ENCODE measurements around the gene PAK6. TPM values are rescaled to one million over a fixed set of nuclear protein-coding genes. Genes with fewer than 3 reads are reported as not detected.
A peak's percentile ranks its signal among the peaks of the same experiment; 100 is the strongest.

The PAK6 gene
- total RNA-seq, 4 donors from 2014 or later: 2.3 to 5.0 (median 3.3) TPM; not detected in 1

DNA sequence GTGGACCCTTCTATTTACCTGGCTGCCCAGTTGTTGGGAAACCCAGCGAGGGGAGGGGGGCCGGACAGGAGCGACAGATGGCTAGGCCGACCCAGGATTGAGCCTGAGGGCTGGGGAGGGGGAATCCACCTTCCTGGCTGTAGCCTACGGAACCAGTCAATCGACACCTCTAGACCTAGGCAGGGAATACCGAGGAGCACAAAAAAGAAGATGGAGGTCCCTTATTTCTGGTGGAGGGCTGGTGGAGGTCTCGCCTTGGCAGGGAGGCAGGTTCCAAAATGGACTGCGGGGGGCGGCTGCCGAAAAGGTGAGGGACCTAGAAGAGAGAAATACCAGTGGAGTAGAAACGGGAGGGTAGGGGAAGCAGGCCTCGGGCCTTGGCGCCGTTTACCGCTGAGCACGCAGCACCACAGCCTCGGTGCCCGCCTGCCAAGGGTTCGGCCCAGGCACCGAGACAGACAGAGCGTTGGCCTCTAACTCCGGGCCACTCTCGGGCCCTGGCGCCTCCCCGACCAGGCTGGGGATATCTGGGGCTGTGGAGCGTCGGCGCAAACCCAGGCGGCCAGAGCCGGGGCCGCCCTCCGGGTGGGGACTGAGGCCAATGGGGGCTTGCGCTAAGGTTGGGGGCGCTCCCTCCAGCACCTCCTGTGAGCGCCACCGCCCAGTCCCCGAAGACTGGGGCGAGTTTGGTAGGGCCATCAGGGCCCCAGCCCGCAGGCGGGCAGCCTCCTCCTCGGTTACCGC lies 42.4 kb downstream of the PAK6 start:
- Histone ChIP-seq H3K36me3 (no peaks in the 10 kb centered on the region), H3K27me3 (peaks cover 19 to 32% of the 10 kb centered on the region in 2 donors), H3K4me3 (no peak overlapping the region), H3K27ac (no peak overlapping the region), H3K9me3 (no peaks in the 10 kb centered on the region), H3K4me1 (peaks cover 0 to 21% of the 10 kb centered on the region in 2 donors)
- intact Hi-C loops (cut with DNase I; ENCODE audit: low total_unique reads): loop anchor here (10.0 kb wide), 1 partner anchor 64 kb away; the partner anchor contains the start of gene CCDC9B
- TF ChIP-seq, protein P1, sequence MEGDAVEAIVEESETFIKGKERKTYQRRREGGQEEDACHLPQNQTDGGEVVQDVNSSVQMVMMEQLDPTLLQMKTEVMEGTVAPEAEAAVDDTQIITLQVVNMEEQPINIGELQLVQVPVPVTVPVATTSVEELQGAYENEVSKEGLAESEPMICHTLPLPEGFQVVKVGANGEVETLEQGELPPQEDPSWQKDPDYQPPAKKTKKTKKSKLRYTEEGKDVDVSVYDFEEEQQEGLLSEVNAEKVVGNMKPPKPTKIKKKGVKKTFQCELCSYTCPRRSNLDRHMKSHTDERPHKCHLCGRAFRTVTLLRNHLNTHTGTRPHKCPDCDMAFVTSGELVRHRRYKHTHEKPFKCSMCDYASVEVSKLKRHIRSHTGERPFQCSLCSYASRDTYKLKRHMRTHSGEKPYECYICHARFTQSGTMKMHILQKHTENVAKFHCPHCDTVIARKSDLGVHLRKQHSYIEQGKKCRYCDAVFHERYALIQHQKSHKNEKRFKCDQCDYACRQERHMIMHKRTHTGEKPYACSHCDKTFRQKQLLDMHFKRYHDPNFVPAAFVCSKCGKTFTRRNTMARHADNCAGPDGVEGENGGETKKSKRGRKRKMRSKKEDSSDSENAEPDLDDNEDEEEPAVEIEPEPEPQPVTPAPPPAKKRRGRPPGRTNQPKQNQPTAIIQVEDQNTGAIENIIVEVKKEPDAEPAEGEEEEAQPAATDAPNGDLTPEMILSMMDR (IDR thresholded peaks at IDR 0.05): no peak
- no peak for TF ChIP-seq POLR2A (IDR thresholded peaks at IDR 0.05)
- DNase-seq: no peak

DNA sequence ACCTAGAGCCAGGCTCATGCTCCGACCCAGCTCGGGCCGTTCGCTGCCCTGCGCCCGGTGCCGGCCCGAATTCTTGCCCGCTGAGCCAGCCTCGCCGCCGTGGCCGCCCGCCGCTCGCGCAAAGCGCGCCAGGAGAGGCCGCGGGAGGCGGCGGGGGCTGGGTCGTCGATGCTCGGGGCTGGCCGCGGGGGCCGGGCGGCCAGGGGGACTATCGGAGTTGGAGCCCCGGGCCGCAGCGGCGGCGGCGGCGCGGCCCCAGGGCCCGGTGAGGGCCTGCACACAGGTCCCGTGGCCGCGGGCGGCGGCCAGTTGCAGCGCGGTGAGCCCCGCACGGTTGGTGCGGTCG lies 42.9 kb downstream of the PAK6 start:
- Histone ChIP-seq H3K9me3 (no peaks in the 10 kb centered on the region), H3K27ac (no peak overlapping the region), H3K36me3 (no peaks in the 10 kb centered on the region), H3K4me3 (peak overlapping the region in 1 of 2 donors; percentile 31), H3K27me3 (peaks cover 19 to 32% of the 10 kb centered on the region in 2 donors), H3K4me1 (peaks cover 0 to 21% of the 10 kb centered on the region in 2 donors)
- no peak for DNase-seq
- intact Hi-C loops (cut with DNase I; ENCODE audit: low total_unique reads): loop anchor here (10.0 kb wide), 1 partner anchor 63 kb away; the partner anchor contains the start of gene CCDC9B
- TF ChIP-seq, protein P1 (IDR thresholded peaks at IDR 0.05): no peak
- TF ChIP-seq POLR2A (IDR thresholded peaks at IDR 0.05): no peak

DNA sequence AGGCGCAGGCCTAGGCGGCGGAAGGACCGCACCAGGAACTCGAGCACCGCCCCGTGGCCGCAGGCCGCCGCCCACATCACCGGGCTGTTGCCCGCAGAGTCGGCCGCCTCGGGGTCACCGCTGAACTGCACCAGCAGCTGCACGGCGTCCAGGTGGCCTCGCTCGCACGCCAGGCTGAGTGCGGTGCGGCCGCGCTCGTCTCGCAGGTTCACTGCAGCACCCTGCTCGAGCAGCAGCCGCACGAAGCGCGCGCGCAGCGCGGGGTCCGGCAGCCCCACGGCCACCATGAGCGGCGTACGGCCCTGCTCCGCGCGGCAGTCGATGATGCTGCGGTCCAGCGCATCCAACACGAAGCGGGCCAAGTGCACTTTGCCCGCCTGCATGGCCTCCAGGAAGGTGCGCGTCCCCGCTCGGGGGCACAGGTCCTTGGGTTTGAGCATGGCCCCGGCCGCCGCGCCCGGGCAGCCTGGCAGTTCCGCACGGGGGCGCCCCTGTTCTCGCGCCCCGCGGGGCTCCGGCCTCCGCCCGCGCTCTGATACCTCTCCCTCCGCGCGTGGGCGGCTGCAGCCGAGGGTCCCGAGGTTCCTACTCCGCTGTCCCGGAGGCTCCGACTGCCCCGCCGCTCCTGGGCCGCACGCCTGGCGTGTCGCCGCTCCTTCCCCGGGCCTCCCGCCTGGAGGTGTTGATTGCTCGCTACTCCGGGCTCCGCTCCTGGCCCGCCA lies 43.4 kb downstream of the PAK6 start:
- H3K27me3 ChIP-seq: peaks cover 19 to 32% of the 10 kb centered on the region in 2 donors
- intact Hi-C loops (cut with DNase I; ENCODE audit: low total_unique reads): loop anchor here (10.0 kb wide), 1 partner anchor 62 kb away; the partner anchor contains the start of gene CCDC9B
- no peaks in the 10 kb centered on the region for H3K36me3 ChIP-seq
- no peak for DNase-seq
- peak overlapping the region in 1 of 2 donors; percentile 31 for H3K4me3 ChIP-seq
- H3K4me1 ChIP-seq: peaks cover 0 to 21% of the 10 kb centered on the region in 2 donors
- TF ChIP-seq POLR2A (IDR thresholded peaks at IDR 0.05): no peak
- TF ChIP-seq, protein P1 (IDR thresholded peaks at IDR 0.05): peak in 2 of 4 experiments; percentile 13
- no peaks in the 10 kb centered on the region for H3K9me3 ChIP-seq
- no peak overlapping the region for H3K27ac ChIP-seq

DNA sequence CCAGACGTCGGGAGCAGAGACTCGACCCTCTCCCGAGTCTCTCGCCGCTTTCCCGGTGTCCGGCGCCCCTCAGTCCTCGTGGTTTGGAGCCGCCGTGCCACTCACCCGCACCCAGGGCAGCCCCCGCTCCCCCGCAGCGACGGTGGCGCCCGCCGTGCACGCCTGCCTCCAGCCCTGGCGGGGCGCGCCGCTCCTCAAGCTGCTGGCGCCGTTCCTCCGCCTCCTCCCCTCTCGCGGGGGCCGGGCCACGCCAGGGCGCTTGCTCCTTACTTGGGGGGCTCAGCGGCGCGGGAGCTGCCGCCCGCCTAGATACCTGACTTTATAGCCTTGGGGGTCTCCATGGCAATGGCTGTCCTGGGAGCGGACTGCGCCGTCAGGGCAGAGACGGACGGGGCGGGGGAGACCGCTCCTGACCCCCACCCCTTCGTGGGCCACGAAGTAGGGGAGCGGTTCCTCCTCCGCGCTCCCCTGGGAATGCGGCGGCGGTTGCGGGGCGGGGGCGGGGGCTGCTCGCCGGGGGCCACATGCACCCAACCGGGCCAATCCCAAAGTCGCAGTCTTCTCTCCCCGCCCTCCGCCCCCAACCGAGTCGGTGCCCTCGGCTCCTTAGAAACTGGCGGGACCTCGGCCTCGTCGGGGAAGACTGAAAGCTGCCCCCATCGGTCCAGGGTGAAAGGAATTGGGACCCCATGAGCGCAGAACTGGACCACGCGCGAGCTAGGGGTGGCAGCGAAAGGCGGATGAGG lies 44.2 kb downstream of the PAK6 start, which contains the start of gene ANKRD63:
TSS of gene ANKRD63 (minus strand) at position 196 of the 746 bp plus-strand sequence. CDS start 478 bp downstream, outside the sequence.
- no peaks in the 10 kb centered on the region for H3K9me3 ChIP-seq
- TF ChIP-seq POLR2A (IDR thresholded peaks at IDR 0.05): no peak
- intact Hi-C loops (cut with DNase I; ENCODE audit: low total_unique reads): loop anchor here (10.0 kb wide), 1 partner anchor 62 kb away; the partner anchor contains the start of gene CCDC9B
- H3K27me3 ChIP-seq: peaks cover 19 to 32% of the 10 kb centered on the region in 2 donors
- H3K4me1 ChIP-seq: peaks cover 0 to 21% of the 10 kb centered on the region in 2 donors
- no peak for DNase-seq
- no peaks in the 10 kb centered on the region for H3K36me3 ChIP-seq
- H3K27ac ChIP-seq: no peak within 1 kb of the TSS
- peak within 1 kb of the TSS in 1 of 2 donors; percentile 31 for H3K4me3 ChIP-seq
